ENCODE results near the gene TMEM250. TPM values are rescaled to one million over a fixed set of nuclear protein-coding genes. Genes with fewer than 3 reads are reported as not detected.

TMEM250 gene
- total and polyA plus RNA-seq, 4 donors: 14.9 to 25.1 (median 20.5) TPM

GRCh38 chr9:136095070-136096058 lies 23.3 kb downstream of the TMEM250 start, which contains the start of gene NACC2:
Gene NACC2, minus strand, starts transcription at chr9:136095289. Its CDS starts 44,768 bp downstream, at chr9:136050521.
- H3K27me3 ChIP-seq (ENCODE audit: control insufficient read depth in 1 of 2, insufficient read depth in 2 of 2, low read length in 1 of 2): no peaks in the 10 kb centered on the region
- intact Hi-C loops (cut with DNase I): loop anchor here in 1 of 2 donors (2.0 kb wide), 1 partner anchor 13 kb away; no protein-coding TSS in a partner anchor
- DNase-seq (peak; percentile 75 to 90), ATAC-seq (ENCODE audit: low FRiP score) (peak; percentile 33)
- H3K27ac ChIP-seq (ENCODE audit: low read depth in 1 of 2, low read length in 2 of 2): peak within 1 kb of the TSS; percentile 73 to 86
- H3K4me3 ChIP-seq (ENCODE audit: low read length in 2 of 2): peak within 1 kb of the TSS; percentile 86 to 93
- H3K9me3 ChIP-seq (ENCODE audit: control insufficient read depth, low read length): no peaks in the 10 kb centered on the region
- 1% methylated on average over 36 to 143 of the region's 143 CpGs for WGBS, 2 donors
- peaks cover 0 to 2% of the 10 kb centered on the region in 2 donors for H3K4me1 ChIP-seq (ENCODE audit: control insufficient read depth in 1 of 2, insufficient read depth in 2 of 2, low read length in 2 of 2)
- no peaks in the 10 kb centered on the region for H3K36me3 ChIP-seq (ENCODE audit: control insufficient read depth in 1 of 2, insufficient read depth in 2 of 2, low read length in 1 of 2)

- peak; percentile 69 for ATAC-seq (ENCODE audit: low FRiP score)
- Histone ChIP-seq H3K27me3 (ENCODE audit: control insufficient read depth in 1 of 2, insufficient read depth in 2 of 2, low read length in 1 of 2) (no peaks in the 10 kb centered on the region), H3K4me3 (ENCODE audit: low read length in 2 of 2) (peak overlapping the region; percentile 86 to 93), H3K4me1 (ENCODE audit: control insufficient read depth in 1 of 2, insufficient read depth in 2 of 2, low read length in 2 of 2) (peaks cover 0 to 2% of the 10 kb centered on the region in 2 donors), H3K9me3 (ENCODE audit: control insufficient read depth, low read length) (no peaks in the 10 kb centered on the region), H3K36me3 (ENCODE audit: control insufficient read depth in 1 of 2, insufficient read depth in 2 of 2, low read length in 1 of 2) (no peaks in the 10 kb centered on the region), H3K27ac (ENCODE audit: low read depth in 1 of 2, low read length in 2 of 2) (peak overlapping the region; percentile 60 to 86)
- intact Hi-C loops (cut with DNase I): loop anchor here in 1 of 2 donors (1.0 to 2.0 kb wide), 2 partner anchors 15 to 24 kb away; partner anchors contain the start of gene TMEM250
- WGBS, 2 donors: 0% methylated on average over 58 to 74 of the region's 74 CpGs
- DNase-seq: peak; percentile 89 to 95
Measured at GRCh38 chr9:136093995-136094881, 24.4 kb downstream of the TMEM250 start.

GRCh38 chr9:136093346-136093986 lies 25.2 kb downstream of the TMEM250 start:
- no peaks in the 10 kb centered on the region for H3K9me3 ChIP-seq (ENCODE audit: control insufficient read depth, low read length)
- H3K4me3 ChIP-seq (ENCODE audit: low read length in 2 of 2): peak overlapping the region; percentile 86 to 93
- DNase-seq (no peak), ATAC-seq (ENCODE audit: low FRiP score) (peak; percentile 42)
- intact Hi-C loops (cut with DNase I): no loop called here
- 12 to 13% methylated on average over 16 of the region's 16 CpGs for WGBS, 2 donors
- no peaks in the 10 kb centered on the region for H3K27me3 ChIP-seq (ENCODE audit: control insufficient read depth in 1 of 2, insufficient read depth in 2 of 2, low read length in 1 of 2)
- H3K36me3 ChIP-seq (ENCODE audit: control insufficient read depth in 1 of 2, insufficient read depth in 2 of 2, low read length in 1 of 2): no peaks in the 10 kb centered on the region
- H3K27ac ChIP-seq (ENCODE audit: low read depth in 1 of 2, low read length in 2 of 2): peak overlapping the region in 1 of 2 donors; percentile 60
- peaks cover 0 to 2% of the 10 kb centered on the region in 2 donors for H3K4me1 ChIP-seq (ENCODE audit: control insufficient read depth in 1 of 2, insufficient read depth in 2 of 2, low read length in 2 of 2)

GRCh38 chr9:136092741-136093140 lies 25.9 kb downstream of the TMEM250 start:
- no peak for DNase-seq
- 61 to 73% methylated on average over 9 of the region's 9 CpGs for WGBS, 2 donors
- no peaks in the 10 kb centered on the region for H3K27me3 ChIP-seq (ENCODE audit: control insufficient read depth in 1 of 2, insufficient read depth in 2 of 2, low read length in 1 of 2)
- intact Hi-C loops (cut with DNase I): no loop called here
- no peak for ATAC-seq (ENCODE audit: low FRiP score)
- no peaks in the 10 kb centered on the region for H3K9me3 ChIP-seq (ENCODE audit: control insufficient read depth, low read length)
- no peaks in the 10 kb centered on the region for H3K36me3 ChIP-seq (ENCODE audit: control insufficient read depth in 1 of 2, insufficient read depth in 2 of 2, low read length in 1 of 2)
- peak overlapping the region in 1 of 2 donors; percentile 14 for H3K27ac ChIP-seq (ENCODE audit: low read depth in 1 of 2, low read length in 2 of 2)
- peaks cover 0 to 2% of the 10 kb centered on the region in 2 donors for H3K4me1 ChIP-seq (ENCODE audit: control insufficient read depth in 1 of 2, insufficient read depth in 2 of 2, low read length in 2 of 2)
- no peak overlapping the region for H3K4me3 ChIP-seq (ENCODE audit: low read length in 2 of 2)

- H3K27ac ChIP-seq (ENCODE audit: low read depth in 1 of 2, low read length in 2 of 2): peak overlapping the region in 1 of 2 donors; percentile 87
- ATAC-seq (ENCODE audit: low FRiP score) (no peak), DNase-seq (no peak)
- H3K4me3 ChIP-seq (ENCODE audit: low read length in 2 of 2): no peak overlapping the region
- intact Hi-C loops (cut with DNase I): no loop called here
- H3K27me3 ChIP-seq (ENCODE audit: control insufficient read depth in 1 of 2, insufficient read depth in 2 of 2, low read length in 1 of 2): no peaks in the 10 kb centered on the region
- no peaks in the 10 kb centered on the region for H3K9me3 ChIP-seq (ENCODE audit: control insufficient read depth, low read length)
- H3K36me3 ChIP-seq (ENCODE audit: control insufficient read depth in 1 of 2, insufficient read depth in 2 of 2, low read length in 1 of 2): no peaks in the 10 kb centered on the region
- 82 to 86% methylated on average over 10 of the region's 10 CpGs for WGBS, 2 donors
- peaks cover 0 to 2% of the 10 kb centered on the region in 2 donors for H3K4me1 ChIP-seq (ENCODE audit: control insufficient read depth in 1 of 2, insufficient read depth in 2 of 2, low read length in 2 of 2)
Measured at GRCh38 chr9:136092353-136092650, 26.4 kb downstream of the TMEM250 start.

- Histone ChIP-seq H3K27ac (ENCODE audit: low read depth in 1 of 2, low read length in 2 of 2) (peak overlapping the region; percentile 57 to 87), H3K27me3 (ENCODE audit: control insufficient read depth in 1 of 2, insufficient read depth in 2 of 2, low read length in 1 of 2) (no peaks in the 10 kb centered on the region), H3K4me3 (ENCODE audit: low read length in 2 of 2) (no peak overlapping the region), H3K4me1 (ENCODE audit: control insufficient read depth in 1 of 2, insufficient read depth in 2 of 2, low read length in 2 of 2) (peaks cover 0 to 2% of the 10 kb centered on the region in 2 donors), H3K36me3 (ENCODE audit: control insufficient read depth in 1 of 2, insufficient read depth in 2 of 2, low read length in 1 of 2) (no peaks in the 10 kb centered on the region), H3K9me3 (ENCODE audit: control insufficient read depth, low read length) (no peaks in the 10 kb centered on the region)
- intact Hi-C loops (cut with DNase I): loop anchor here in 1 of 2 donors (2.0 kb wide), 2 partner anchors 39 to 99 kb away; no protein-coding TSS in a partner anchor
- DNase-seq: no peak
- 63 to 66% methylated on average over 20 of the region's 20 CpGs for whole genome bisulfite sequencing, 2 donors
- no peak for ATAC-seq (ENCODE audit: low FRiP score)
Measured at GRCh38 chr9:136091582-136092352, 26.9 kb downstream of the TMEM250 start.

GRCh38 chr9:136090768-136091581 lies 27.7 kb downstream of the TMEM250 start:
- DNase-seq (peak; percentile 82 to 92), ATAC-seq (ENCODE audit: low FRiP score) (peak; percentile 48)
- Histone ChIP-seq H3K4me1 (ENCODE audit: control insufficient read depth in 1 of 2, insufficient read depth in 2 of 2, low read length in 2 of 2) (peaks cover 0 to 2% of the 10 kb centered on the region in 2 donors), H3K9me3 (ENCODE audit: control insufficient read depth, low read length) (no peaks in the 10 kb centered on the region), H3K4me3 (ENCODE audit: low read length in 2 of 2) (no peak overlapping the region), H3K27ac (ENCODE audit: low read depth in 1 of 2, low read length in 2 of 2) (peak overlapping the region; percentile 57 to 87), H3K36me3 (ENCODE audit: control insufficient read depth in 1 of 2, insufficient read depth in 2 of 2, low read length in 1 of 2) (no peaks in the 10 kb centered on the region), H3K27me3 (ENCODE audit: control insufficient read depth in 1 of 2, insufficient read depth in 2 of 2, low read length in 1 of 2) (no peaks in the 10 kb centered on the region)
- intact Hi-C loops (cut with DNase I): loop anchor here in 1 of 2 donors (1.0 to 2.0 kb wide), 3 partner anchors 18 to 98 kb away; no protein-coding TSS in a partner anchor
- 12 to 13% methylated on average over 22 of the region's 22 CpGs for WGBS, 2 donors
